Stimulated activated CD4-positive, alpha-beta T cell treated with anti-CD3 and anti-CD28 coated beads, Interleukin-4, amount 100 ng/mL, for 48 hours (primary cell): ENCODE results near the gene ST6GALNAC4.

ENCODE experiments used
- DNase-seq, 2 donors: peaks; one replicate each; pipeline ENCODE4 v3.0.0-alpha.2; 2020; ENCODE audit warnings: low read depth in 2 of 2

The ST6GALNAC4 gene

GRCh38 chr9:127947841-127948710 is 31.2 kb upstream of the ST6GALNAC4 start:
- no peak for DNase-seq

- DNase-seq: no peak
These were observed 29.9 kb upstream of the ST6GALNAC4 start for GRCh38 chr9:127946728-127947127.

- no peak for DNase-seq
These were observed 29.1 kb upstream of the ST6GALNAC4 start for GRCh38 chr9:127945942-127946341.

- DNase-seq: no peak
These were observed 28.5 kb upstream of the ST6GALNAC4 start for GRCh38 chr9:127945338-127945737.

GRCh38 chr9:127944586-127945218 is 27.9 kb upstream of the ST6GALNAC4 start:
- no peak for DNase-seq

GRCh38 chr9:127943731-127944144 is 26.9 kb upstream of the ST6GALNAC4 start:
- peak; percentile 79 to 82 for DNase-seq

GRCh38 chr9:127943011-127943662 is 26.3 kb upstream of the ST6GALNAC4 start:
- no peak for DNase-seq

GRCh38 chr9:127942216-127943010 is 25.6 kb upstream of the ST6GALNAC4 start:
- peak in 1 of 2 donors; percentile 50 for DNase-seq

GRCh38 chr9:127941961-127942215 is 25.0 kb upstream of the ST6GALNAC4 start:
- no peak for DNase-seq

- DNase-seq: no peak
These were observed 24.5 kb upstream of the ST6GALNAC4 start for GRCh38 chr9:127941062-127941960.

- no peak for DNase-seq
These were observed 23.8 kb upstream of the ST6GALNAC4 start for GRCh38 chr9:127940593-127940992.

GRCh38 chr9:127938298-127938690 is 21.5 kb upstream of the ST6GALNAC4 start:
- no peak for DNase-seq

GRCh38 chr9:127937388-127938297 is 20.8 kb upstream of the ST6GALNAC4 start, which contains the start of gene DPM2:
Gene DPM2 (minus strand): TSS chr9:127937854. CDS start chr9:127937820, 34 bp downstream.
- peak; percentile 77 to 83 for DNase-seq

- no peak for DNase-seq
These were observed 20.2 kb upstream of the ST6GALNAC4 start for GRCh38 chr9:127937056-127937387.

- no peak for DNase-seq
These were observed 19.6 kb upstream of the ST6GALNAC4 start for GRCh38 chr9:127936347-127936852.

- no peak for DNase-seq
These were observed 19.0 kb upstream of the ST6GALNAC4 start for GRCh38 chr9:127935765-127936221.

- no peak for DNase-seq
These were observed 18.1 kb upstream of the ST6GALNAC4 start for GRCh38 chr9:127934986-127935385.

- no peak for DNase-seq
These were observed 17.4 kb upstream of the ST6GALNAC4 start for GRCh38 chr9:127934248-127934647.

- DNase-seq: no peak
These were observed 14.4 kb upstream of the ST6GALNAC4 start for GRCh38 chr9:127931092-127931881.
